GM18499 (cell line): ENCODE results near the gene DNAJC16.
"Not testable (repeated sequence)": the region's sequence is repeated elsewhere in the genome, so short reads cannot be mapped to it uniquely, and the experiment has no call there.

ENCODE experiments used
- ATAC-seq: cut with Tn5 transposase; IDR thresholded peaks from one replicate; pipeline ENCODE4 v1.9.1; 2021; ENCODE audit warnings: moderate number of reproducible peaks; ENCODE audit not compliant: insufficient read depth, unreplicated experiment

The DNAJC16 gene

DNA sequence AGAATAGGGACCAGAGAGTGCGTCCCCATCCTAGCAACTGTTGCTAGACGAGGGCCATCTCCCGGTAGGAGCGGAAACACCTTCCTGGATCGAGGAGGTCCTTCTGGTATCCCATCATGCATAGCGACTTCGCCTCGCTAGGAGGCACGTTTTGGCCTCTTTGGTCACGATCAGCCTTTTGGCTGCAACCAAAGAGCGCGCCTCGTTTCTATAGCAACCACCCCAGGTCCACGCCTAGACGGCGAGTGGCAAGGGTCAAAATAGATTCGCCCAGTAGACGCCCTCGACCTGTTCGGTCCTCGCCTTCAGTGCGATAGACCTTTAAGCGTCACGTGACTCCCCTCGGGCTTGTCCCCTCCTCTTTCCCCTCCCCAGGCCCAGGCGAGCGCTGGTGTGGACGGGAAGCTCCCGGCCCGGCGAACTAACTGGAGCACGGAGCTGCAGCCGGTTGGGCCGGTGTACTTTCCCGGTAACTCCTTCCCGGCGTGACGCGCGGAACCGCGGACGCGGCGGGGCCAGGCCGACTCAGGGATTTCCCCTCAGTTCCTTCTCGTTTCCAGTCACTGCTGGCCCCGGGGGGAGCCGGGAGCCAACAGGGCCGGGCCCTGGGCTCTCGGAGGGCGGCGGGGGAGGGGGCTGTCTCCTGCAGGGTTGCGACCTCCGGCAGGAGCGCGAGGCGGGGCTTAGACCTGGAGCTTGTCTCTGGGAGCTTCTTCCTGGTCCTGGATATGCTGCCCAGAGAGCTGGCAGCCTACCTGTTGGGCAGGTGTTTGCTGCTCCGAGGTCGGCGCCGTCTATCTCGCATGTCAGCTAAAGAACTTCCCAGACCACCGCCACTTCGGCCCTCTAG, at the start of gene DNAJC16:
TSS of gene DNAJC16 (plus strand) at position 359 of the 850 bp plus-strand sequence. CDS start 2,258 bp downstream, outside the sequence.
- ATAC-seq, result peak; percentile 61

DNA sequence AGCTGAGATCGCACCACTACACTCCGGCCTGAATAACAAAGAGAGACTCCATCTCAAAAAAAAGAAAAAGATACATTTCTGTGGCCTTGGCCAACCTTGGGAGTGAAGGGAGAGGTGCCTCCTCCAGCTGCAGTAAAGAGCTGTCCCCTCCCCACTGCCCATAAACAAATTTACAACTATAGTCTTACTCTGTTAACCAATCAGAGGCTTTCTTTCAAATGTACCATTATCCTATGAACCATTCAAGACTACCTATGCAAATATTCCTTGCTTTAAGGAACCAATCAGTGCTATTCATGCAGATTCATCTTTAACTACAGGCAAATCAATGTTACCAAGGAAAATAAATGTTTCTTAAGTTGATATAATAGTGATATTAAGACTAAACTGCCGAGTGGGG, 49.7 kb upstream of the DNAJC16 start:
- no peak for ATAC-seq

DNA sequence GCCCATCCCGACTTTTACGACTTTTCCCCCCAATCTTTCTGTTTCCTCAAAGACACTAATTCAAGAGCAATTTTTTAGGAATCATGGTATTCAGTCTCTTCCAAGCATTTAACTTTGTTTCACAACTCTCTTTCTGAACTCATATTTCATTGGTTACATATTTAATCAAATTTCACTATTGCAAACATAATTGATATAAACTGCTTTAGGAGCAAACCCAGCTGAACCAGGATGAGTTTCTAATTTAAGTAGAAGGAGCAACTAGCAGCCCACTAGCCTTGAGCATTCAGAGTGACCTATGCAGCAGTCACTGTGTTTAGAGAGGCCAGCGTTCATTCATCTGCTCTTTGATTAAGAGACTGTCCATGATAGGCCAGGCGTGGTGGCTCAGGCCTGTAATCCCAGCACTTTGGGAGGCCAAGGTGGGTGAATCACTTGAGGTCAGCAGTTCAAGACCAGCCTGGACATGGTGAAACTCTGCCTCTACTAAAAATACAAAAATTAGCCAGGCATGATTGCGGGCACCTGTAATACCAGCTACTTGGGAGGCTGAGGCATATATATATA, 48.9 kb upstream of the DNAJC16 start:
- ATAC-seq, result no peak

DNA sequence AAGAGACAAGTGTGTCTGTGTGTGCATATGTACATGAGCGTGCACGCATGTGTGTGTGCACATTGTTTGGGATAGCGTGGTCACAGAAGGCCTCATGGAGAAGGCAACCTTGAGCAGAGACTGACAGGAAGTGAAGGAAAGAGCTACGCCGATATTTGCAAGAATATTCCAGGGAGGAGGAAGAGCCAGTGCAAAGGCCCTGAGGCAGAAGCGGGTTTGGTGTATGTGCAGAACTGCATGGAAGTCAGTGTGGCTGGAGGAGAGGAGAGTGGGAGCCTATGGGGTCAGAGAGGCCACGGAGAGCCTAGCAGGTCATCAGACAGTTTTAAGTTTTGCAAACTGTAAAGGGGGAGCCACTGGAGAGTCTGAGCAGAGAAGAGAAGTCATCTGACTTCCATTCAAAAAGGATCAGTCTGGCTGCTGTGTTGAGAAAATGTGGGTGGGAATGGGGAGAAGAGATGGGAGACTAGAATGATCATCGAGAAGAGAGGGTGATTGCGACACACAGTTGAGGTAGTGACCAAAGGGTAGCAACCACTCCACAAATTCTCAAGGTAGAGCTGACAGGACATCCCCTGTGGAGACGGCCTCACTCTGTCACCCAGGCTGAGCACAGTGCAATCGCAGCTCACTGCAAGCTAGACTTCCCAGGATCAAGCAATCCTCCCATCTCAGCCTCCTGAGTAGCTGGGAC, 46.8 kb upstream of the DNAJC16 start:
- ATAC-seq, result no peak

DNA sequence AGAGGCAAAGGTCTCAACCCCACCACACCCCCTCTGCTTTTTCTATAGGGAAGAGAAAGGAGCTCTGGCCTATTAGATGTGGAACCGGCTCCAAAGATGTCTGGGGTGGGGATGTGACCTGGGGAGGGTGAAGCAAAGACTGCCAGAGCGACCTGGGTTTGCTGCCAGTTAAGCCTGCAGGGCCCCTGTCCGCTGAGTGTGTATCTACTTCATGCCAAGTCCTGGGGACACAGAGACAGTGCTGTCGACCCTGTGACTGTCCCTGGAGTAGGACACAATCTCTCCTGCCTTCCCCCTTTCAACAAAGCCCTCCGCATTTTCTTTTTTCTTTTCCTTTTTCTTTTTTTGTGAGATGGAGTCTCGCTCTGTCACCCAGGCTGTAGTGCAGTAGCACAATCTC, 44.2 kb upstream of the DNAJC16 start:
- not testable (repeated sequence) for ATAC-seq

DNA sequence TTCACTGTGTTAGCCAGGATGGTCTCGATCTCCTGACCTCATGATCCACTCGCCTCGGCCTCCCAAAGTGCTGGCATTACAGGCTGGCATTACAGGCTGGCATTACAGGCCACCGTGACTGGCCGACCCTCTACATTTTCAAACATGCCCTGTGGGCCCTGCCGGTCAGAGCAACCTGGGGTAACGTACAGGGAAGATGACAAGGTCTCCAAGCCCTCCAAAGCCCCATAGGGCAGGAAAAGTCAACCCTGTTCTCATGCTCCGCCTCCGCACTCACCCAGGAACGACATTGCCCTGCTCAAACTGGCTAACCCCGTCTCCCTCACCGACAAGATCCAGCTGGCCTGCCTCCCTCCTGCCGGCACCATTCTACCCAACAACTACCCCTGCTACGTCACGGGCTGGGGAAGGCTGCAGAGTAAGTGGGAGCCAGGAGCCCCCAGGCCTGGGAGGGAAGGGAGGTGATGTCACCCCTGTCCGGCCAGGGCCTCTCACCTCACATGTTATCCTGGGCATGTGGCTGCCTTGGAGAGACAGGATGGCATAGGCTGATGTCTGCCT, 43.6 kb upstream of the DNAJC16 start:
- not testable (repeated sequence) for ATAC-seq

DNA sequence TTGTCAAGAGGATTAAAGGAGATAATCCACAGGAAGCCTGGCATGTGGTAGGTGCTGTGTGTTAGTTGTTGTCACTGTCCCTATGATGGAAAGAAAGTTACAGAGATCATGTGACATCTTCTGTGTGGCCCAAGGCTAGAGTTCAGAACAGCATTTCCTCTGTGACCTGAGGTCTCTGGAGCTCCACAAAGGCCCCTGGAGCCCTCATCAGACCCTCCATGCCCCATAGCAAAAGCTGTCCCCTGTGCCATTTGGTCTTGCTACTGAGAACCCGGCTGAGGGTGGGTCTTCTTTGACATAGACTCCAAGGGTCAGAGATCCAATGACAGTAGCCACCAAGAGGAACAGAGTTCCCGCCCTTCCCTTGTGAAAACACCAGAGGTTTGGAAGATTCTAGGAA, 42.7 kb upstream of the DNAJC16 start:
- no peak for ATAC-seq

DNA sequence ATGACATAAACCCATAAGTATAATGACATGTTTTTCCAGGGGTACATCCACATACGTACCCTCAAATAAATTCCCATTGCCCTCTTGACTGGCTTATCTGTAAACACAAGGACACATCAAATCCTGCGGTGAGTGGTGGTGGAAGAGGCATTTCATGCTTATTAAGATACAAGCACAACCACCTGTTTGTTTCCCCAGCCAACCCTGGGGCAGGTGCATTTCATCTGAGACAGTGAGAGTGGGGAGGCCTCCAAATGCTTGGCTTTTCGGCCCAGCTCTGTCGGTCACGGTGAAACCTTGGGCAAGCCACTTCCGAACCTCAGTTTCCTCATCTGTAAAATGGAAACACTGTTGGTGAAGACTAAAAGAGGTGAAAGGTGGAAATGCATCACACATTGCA, 42.2 kb upstream of the DNAJC16 start:
- not testable (repeated sequence) for ATAC-seq

DNA sequence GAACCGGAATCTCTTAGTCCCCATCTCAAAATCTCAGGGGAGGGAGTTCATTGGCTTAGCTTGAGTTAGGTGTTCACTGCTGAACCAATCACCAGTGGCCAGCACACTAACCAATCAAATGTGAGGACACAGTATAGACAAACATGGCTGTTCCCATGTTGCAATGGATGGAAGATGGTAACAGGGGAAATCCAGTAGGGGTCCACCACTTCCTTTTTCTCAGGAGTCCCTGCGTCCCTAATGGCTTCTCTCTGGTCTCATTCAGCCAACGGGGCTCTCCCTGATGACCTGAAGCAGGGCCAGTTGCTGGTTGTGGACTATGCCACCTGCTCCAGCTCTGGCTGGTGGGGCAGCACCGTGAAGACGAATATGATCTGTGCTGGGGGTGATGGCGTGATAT, 41.0 kb upstream of the DNAJC16 start:
- ATAC-seq, result no peak

DNA sequence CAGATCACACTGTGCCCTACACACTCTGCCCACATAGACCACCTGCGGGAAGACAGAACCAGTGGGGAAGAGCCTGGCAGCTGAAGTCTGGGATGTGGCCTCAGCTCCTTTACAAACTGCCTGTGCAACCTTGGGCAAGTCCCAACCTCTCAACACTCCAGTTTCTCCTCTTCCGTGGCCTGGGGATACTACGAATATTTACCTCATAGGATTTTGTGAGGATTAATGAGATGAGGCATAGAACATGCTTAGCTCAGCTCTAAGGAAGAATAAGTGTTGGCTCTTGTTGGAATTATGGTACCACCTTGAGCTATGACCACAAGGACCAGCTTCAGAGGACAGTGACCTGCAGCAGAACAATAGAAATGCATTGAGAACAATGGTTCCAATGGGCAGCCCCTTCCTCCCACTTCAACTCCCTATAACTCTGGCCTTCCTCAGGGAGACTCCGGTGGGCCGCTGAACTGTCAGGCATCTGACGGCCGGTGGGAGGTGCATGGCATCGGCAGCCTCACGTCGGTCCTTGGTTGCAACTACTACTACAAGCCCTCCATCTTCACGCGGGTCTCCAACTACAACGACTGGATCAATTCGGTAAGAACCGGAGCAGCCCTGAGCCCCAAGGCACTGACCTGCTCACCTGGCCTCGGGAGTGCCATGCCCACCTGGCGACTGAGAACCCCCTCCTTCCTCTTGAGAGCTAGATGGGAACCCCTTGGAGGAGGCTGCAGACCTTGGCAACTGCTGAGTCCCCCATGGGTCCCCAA, 39.6 kb upstream of the DNAJC16 start:
- not testable (repeated sequence) for ATAC-seq

DNA sequence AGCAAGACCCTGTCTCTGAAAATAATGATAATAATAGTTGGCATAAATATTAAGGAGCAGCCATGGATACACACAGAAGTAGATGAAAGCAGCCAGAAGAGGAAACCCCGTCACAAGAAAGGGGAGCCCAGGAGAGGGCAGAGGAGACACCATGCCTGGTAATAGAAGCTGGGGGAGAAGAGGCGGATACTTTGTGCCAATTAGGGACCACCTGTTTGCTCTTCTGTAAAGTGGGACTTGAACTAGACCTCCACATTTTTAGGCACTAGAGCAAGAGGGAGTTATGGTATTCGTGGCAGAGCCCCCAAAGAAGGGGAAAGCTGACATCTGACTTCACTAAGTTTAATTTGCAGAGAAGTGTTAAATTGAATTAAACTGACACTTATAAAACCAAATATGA, 38.3 kb upstream of the DNAJC16 start:
- ATAC-seq, result no peak

DNA sequence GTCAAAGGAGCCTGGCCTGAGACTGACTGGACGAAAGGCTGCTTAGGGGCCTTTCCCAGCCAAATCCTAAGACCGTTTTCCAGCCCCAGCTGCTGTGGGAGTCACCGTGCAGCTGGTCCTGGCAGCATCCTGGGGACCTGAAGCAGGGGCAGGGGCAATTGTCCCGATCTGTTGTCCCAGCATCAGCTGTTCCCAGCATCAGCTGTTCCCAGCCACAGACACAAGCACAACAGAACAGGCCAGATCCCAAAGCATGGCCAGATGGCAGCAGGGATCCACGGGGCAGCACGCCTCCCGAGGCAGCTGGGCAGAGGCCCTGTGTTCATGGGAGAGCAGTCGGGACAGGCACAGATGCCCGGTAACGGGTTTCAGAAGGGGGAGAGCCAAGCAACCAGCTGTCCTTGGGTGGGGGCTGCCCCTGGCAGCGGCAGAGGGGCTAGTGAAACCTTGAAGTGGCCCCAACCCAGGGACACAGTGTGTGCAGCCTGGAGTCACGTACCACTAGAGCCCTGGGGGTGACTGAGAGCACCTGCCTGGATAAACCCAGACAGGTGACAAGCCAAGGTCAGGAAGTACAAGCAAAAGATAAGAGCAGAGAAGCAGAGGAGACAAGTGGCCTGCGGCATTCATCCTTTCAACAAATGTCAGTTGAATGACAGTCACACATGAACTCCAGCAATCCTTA, 37.5 kb upstream of the DNAJC16 start:
- ATAC-seq, result no peak

DNA sequence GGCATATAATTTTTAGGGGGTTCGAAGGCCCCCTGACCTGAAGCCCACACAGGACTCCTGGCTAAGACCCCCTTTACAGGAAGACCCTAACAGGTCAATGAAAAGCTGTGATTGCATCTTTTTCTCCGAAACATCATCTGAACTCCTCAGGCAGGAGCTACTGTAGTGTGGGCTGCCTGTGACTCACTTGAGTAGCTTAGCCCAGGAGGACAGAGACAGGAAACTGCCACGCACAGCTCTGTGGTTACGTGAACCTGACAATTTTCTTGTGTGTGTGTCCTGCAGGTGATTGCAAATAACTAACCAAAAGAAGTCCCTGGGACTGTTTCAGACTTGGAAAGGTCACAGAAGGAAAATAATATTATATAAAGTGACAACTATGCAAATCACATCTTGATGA, 35.6 kb upstream of the DNAJC16 start:
- not testable (repeated sequence) for ATAC-seq

DNA sequence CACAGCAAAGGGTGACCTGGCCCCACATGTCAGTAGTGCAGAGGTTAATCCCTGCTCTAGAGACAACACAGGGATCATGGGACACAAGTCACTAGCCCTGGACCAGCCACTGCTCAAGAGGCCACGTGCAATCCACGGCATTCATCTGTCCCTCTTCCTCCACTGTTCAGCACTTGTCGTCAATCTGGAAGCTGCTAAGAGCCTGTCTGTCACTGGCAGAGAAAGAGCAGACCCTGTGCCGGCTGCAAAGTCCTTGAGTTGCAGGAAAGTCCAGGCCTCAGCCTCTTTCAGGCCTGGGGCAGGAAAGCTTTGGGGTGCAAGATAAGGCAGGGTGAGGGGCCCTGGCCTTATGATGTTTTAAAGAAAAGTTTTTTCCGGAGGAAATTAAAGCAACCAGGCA, 34.1 kb upstream of the DNAJC16 start:
- ATAC-seq, result no peak

DNA sequence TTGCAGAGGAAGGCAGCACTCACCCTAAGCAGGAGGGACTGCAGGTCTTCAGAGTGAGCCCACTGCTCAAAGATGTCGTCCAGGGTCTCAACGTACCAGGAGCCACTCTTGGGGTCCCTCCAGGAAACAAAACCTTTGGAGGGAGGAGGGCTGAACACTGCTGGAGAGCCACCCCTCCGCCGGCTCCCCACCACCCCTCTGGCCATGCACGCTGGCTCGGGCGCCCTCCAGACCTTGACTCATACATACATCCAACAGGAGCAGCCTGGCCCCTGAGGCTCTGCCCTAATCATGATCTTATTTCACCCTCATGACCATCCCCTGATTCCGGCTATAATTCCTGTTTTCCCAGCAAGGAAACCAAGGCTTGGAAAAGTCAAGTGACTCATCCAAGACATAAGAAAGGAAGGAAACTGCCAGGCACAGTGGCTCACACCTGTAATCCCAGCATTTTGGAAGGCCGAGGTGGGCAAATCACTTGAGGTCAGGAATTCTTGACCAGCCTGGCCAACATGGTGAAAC, 32.7 kb upstream of the DNAJC16 start:
- no peak for ATAC-seq

DNA sequence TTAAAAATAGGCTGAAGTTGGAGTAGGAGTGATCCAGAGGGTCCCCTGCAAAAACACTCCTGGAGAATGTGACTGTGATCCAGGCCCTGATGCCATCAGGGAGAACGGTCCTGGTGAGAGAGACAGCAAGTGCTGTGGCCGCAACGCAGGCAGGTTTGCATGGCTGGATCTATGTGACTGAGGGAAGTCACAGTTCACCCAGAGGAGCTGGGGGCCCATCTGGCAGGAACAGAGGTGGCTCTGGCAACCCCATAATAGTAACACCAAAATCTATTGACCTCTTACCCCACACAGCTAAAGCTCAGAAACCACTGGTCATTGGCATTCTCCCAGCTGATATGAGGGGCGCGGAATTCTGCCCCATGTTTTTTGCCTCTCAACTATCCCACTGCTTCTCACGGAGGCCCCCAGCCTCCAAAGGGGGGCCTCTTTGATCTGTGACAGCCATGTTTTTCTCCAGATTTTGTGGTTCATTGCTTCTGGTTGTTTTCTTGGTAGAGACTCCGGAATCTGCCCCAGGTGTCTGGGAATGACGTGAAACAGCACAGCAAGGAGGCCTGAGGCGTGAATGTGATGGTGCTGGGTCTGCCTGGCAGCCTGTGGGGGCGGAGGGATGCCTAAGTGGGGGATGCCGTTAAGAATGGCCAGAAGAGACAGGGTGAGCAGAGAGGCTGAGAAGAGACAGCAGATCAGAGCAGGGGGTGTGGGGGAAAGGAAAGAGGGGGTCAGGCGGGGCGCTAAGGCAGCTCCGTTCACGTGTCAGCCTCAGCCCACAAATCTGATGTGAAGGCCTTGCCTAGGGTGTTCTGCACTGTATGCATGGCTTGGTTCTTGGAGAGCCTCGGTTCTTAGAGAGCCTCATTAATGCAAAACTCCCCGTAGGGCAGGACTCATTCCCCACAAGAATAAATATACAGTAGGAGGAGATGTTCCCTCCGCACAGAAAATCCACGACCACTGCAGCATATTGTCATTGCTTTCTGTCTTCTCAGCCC, 26.2 kb upstream of the DNAJC16 start:
- no peak for ATAC-seq

DNA sequence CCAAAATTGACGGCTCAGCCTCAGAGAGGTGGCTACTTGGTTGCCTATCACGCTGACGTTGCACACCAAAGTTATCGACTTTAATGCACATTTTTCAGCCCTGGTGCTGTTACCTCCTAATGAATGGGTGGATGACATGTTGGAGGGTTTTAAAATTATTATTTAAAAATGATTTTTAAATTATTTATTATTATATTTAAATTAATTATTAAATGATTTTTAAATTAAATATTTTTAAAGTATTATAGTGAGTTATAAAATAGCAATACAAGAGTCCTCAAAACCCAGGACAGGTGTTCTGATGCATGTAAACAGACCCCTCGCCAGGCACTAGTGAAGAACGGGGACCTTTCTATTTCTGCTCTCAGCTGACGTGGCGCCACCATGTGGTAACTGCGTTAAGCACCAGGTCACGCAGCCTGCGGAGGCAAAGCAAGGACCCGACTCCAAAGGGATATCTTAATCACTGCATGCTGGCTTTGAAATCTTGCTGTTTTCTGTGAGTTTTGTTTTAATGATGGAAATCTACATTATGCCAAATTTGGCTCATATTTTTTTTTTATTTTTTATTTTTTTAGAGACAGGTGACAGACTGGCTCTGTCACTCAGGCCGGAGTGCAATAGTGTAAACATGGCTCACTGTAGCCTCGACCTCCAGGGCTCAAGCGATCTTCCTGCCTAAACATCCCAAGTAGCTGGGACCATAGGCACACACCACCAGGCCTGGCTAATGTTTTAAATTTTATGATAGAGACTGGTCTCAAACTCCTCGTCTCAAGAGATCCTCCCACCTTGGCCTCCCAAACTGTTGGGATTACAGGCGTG, 25.2 kb upstream of the DNAJC16 start:
- no peak for ATAC-seq
